ENCODE results near the gene SCN3B. TPM values are rescaled to one million over a fixed set of nuclear protein-coding genes. Genes with fewer than 3 reads are reported as not detected.

The SCN3B gene
- total and polyA plus RNA-seq, 8 donors, result 0.15 to 2.2 (median 0.38) TPM; not detected in 3

DNA sequence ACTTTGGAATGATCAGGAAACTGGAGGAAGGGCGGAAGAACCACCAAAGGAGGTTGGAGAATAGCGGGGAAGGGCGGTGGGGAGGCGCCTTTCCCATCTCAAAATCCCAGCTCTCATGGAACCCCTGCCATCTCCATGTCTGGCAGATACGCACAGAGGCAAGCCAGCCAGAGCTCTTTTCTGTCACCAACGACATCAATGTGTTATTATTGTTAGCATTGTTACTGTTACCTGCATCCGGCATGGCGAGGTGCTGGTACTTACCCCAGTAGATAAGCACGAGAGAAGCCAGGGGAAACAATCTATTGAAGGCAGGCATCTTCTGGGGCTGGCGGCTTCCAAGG, 969 bp downstream of the SCN3B start:
- no peaks in the 10 kb centered on the region for H3K36me3 ChIP-seq
- H3K9me3 ChIP-seq, result no peaks in the 10 kb centered on the region
- WGBS, 5 donors, result 11 to 17% (median 13%) methylated on average over 10 of the region's 10 CpGs
- peak overlapping the region; percentile 53 to 80 (median 58) for H3K4me3 ChIP-seq
- no peak for DNase-seq
- intact Hi-C loops (cut with DNase I; ENCODE audit: low total_unique reads), result no loop called here
- TF ChIP-seq POLR2AphosphoS5 (IDR thresholded peaks at IDR 0.05) (no peak), POLR2A (IDR thresholded peaks at IDR 0.05) (no peak), EP300 (IDR thresholded peaks at IDR 0.05) (no peak)
- TF ChIP-seq, protein P1, sequence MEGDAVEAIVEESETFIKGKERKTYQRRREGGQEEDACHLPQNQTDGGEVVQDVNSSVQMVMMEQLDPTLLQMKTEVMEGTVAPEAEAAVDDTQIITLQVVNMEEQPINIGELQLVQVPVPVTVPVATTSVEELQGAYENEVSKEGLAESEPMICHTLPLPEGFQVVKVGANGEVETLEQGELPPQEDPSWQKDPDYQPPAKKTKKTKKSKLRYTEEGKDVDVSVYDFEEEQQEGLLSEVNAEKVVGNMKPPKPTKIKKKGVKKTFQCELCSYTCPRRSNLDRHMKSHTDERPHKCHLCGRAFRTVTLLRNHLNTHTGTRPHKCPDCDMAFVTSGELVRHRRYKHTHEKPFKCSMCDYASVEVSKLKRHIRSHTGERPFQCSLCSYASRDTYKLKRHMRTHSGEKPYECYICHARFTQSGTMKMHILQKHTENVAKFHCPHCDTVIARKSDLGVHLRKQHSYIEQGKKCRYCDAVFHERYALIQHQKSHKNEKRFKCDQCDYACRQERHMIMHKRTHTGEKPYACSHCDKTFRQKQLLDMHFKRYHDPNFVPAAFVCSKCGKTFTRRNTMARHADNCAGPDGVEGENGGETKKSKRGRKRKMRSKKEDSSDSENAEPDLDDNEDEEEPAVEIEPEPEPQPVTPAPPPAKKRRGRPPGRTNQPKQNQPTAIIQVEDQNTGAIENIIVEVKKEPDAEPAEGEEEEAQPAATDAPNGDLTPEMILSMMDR (IDR thresholded peaks at IDR 0.05), result no peak
- peaks cover 9 to 22% (median 19%) of the 10 kb centered on the region in 4 donors for H3K4me1 ChIP-seq
- H3K27me3 ChIP-seq, result peaks cover 0 to 69% (median 28%) of the 10 kb centered on the region in 3 donors
- H3K27ac ChIP-seq, result no peak overlapping the region

DNA sequence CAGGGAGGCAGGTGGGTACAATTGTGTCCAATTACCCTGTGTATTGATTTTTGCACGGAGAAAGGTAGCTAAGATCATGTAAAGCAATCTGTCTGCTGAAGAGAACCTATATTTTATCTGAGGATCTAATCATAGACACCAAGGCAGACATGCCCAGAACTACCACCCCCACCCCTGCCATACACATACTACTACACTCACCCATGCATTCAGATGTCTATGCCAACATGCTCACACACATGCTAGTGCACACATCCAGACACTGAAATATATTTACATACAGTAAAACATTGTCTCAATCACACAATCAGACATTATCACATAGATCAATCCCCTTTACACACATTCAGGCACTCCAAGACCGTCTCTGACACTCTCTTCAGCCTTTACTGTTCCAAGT, 1.8 kb downstream of the SCN3B start:
- Histone ChIP-seq H3K9me3 (no peaks in the 10 kb centered on the region), H3K4me3 (no peak overlapping the region), H3K36me3 (no peaks in the 10 kb centered on the region), H3K27me3 (peaks cover 0 to 71% (median 28%) of the 10 kb centered on the region in 3 donors), H3K4me1 (peaks cover 9 to 22% (median 19%) of the 10 kb centered on the region in 4 donors), H3K27ac (no peak overlapping the region)
- intact Hi-C loops (cut with DNase I; ENCODE audit: low total_unique reads), result no loop called here
- TF ChIP-seq, protein P1 (IDR thresholded peaks at IDR 0.05), result no peak
- TF ChIP-seq POLR2AphosphoS5 (IDR thresholded peaks at IDR 0.05) (no peak), EP300 (IDR thresholded peaks at IDR 0.05) (no peak), POLR2A (IDR thresholded peaks at IDR 0.05) (no peak)
- no peak for DNase-seq
- WGBS, 5 donors, result 48 to 73% (median 57%) methylated on average over 2 of the region's 2 CpGs

DNA sequence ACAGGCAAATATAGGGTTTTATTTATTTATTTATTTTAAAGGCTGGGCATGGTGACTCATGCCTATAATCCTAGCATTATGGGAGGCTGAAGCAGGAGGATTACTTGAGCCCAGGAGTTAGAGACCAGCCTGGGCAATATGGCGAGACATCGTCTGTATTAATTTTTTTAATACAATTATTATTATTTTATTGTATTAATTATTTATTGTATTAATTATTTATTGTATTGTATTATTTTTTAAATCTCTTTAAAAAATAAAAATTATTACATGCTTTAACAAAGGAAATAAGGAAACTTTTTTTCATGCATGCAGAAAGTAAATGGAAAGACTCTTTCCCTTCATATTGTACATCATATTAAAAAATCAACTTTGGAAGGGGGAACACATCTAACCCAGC, 3.5 kb downstream of the SCN3B start:
- Histone ChIP-seq H3K9me3 (no peaks in the 10 kb centered on the region), H3K4me1 (peaks cover 9 to 22% (median 19%) of the 10 kb centered on the region in 4 donors), H3K36me3 (no peaks in the 10 kb centered on the region), H3K27me3 (peaks cover 0 to 67% (median 28%) of the 10 kb centered on the region in 3 donors), H3K4me3 (no peak overlapping the region), H3K27ac (no peak overlapping the region)
- DNase-seq, result no peak
- TF ChIP-seq, protein P1 (IDR thresholded peaks at IDR 0.05), result no peak
- TF ChIP-seq EP300 (IDR thresholded peaks at IDR 0.05), result no peak
- no peak for TF ChIP-seq POLR2AphosphoS5 (IDR thresholded peaks at IDR 0.05)
- no peak for TF ChIP-seq POLR2A (IDR thresholded peaks at IDR 0.05)
- intact Hi-C loops (cut with DNase I; ENCODE audit: low total_unique reads), result no loop called here
- WGBS, 5 donors, result 89 to 97% (median 95%) methylated on average over 2 of the region's 2 CpGs

DNA sequence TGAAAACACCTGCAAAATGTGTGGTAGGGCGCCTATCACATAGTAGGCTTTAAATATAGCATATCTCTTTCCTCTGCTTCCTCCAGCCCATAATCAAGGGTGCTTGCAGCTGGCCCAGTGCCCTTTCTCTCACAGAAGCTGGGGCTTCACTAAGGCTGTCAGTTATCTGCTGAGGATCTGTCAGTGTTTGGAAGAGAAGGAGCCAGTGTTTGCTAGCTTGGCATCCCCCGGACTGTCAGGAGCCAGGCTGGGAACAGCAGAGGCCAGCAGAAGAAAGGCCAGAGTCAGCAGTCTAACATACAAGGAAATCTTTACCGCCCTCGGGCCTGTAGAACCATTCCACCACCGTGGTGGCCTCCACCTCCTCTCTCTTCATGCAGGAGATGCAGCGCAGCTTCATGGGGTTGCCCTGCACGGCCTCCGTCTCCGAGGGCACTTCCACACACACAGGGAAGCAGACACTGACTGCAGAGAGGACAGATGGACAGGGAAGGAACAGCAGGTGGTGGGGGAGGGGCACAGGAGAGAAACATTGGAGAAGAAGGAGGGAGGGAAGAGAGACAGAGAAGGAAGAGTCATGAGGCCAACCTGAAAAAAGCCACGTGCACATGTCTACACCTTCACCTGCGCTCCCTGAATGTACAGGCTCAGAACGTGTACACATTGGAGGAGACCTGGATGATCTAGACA, 9.0 kb downstream of the SCN3B start:
- TF ChIP-seq, protein P1 (IDR thresholded peaks at IDR 0.05), result no peak
- Histone ChIP-seq H3K27me3 (peaks cover 0 to 27% (median 5%) of the 10 kb centered on the region in 3 donors), H3K9me3 (no peaks in the 10 kb centered on the region), H3K4me1 (peaks cover 0 to 6% (median 2%) of the 10 kb centered on the region in 4 donors), H3K36me3 (no peaks in the 10 kb centered on the region), H3K4me3 (no peak overlapping the region), H3K27ac (no peak overlapping the region)
- no peak for DNase-seq
- 66 to 81% (median 76%) methylated on average over 12 of the region's 12 CpGs for WGBS, 5 donors
- intact Hi-C loops (cut with DNase I; ENCODE audit: low total_unique reads), result no loop called here

Data from stomach (tissue), 9 donors.